Measurements from ENCODE around the gene CHD1.

GRCh38 chr5:98928873-98929709, at the start of gene CHD1:
- TF ChIP-seq POLR2AphosphoS5 (IDR thresholded peaks at IDR 0.05; ENCODE audit: low read depth, low read length) (peak; percentile 98), POLR2A (IDR thresholded peaks at IDR 0.05; ENCODE audit: low read depth, low read length) (peak; percentile 97)

All from GM12891 (cell line).